Fibroblast of skin of left biceps (primary cell): ENCODE results near the gene PALLD.
"Not testable (repeated sequence)": the region's sequence is repeated elsewhere in the genome, so short reads cannot be mapped to it uniquely, and the experiment has no call there.

Experiments
- DNase-seq, 2 experiments: peaks; one replicate each; pipeline ENCODE4 v3.0.0-alpha.2; 2013; ENCODE audit warnings: low read depth in 2 of 2

The PALLD gene

GRCh38 chr4:168677063-168677462, 180.2 kb downstream of the PALLD start:
- no peak for DNase-seq

- no peak for DNase-seq
Measured at GRCh38 chr4:168677879-168678278, 181.0 kb downstream of the PALLD start.

GRCh38 chr4:168678751-168679366, 182.0 kb downstream of the PALLD start:
- no peak for DNase-seq

GRCh38 chr4:168679397-168679796, 182.5 kb downstream of the PALLD start:
- DNase-seq, result no peak

- DNase-seq, result no peak
Measured at GRCh38 chr4:168679819-168680218, 183.0 kb downstream of the PALLD start.

GRCh38 chr4:168682898-168683500, 186.1 kb downstream of the PALLD start:
- DNase-seq, result no peak

- DNase-seq, result no peak
Measured at GRCh38 chr4:168683595-168683994, 186.7 kb downstream of the PALLD start.

- no peak for DNase-seq
Measured at GRCh38 chr4:168685136-168685809, 188.4 kb downstream of the PALLD start.

- DNase-seq, result no peak
Measured at GRCh38 chr4:168688584-168688983, 191.7 kb downstream of the PALLD start.

GRCh38 chr4:168689791-168690190, 192.9 kb downstream of the PALLD start:
- no peak for DNase-seq

GRCh38 chr4:168690199-168690598, 193.3 kb downstream of the PALLD start:
- no peak for DNase-seq

GRCh38 chr4:168691631-168692369, 194.9 kb downstream of the PALLD start:
- DNase-seq, result no peak

GRCh38 chr4:168693750-168694490, 197.1 kb downstream of the PALLD start:
- DNase-seq, result no peak

GRCh38 chr4:168694667-168695066, 197.8 kb downstream of the PALLD start:
- peak; percentile 69 to 70 for DNase-seq

GRCh38 chr4:168695288-168695687, 198.4 kb downstream of the PALLD start:
- no peak for DNase-seq

GRCh38 chr4:168696280-168696679, 199.4 kb downstream of the PALLD start:
- no peak for DNase-seq

- DNase-seq, result no peak
Measured at GRCh38 chr4:168696826-168697225, 200.0 kb downstream of the PALLD start.

- DNase-seq, result no peak
Measured at GRCh38 chr4:168699224-168699878, 202.5 kb downstream of the PALLD start.

- DNase-seq, result no peak
Measured at GRCh38 chr4:168701061-168701460, 204.2 kb downstream of the PALLD start.

GRCh38 chr4:168702581-168703087, 205.8 kb downstream of the PALLD start:
- not testable (repeated sequence) for DNase-seq

- DNase-seq, result no peak
Measured at GRCh38 chr4:168705121-168705520, 208.3 kb downstream of the PALLD start.
